ENCODE measurements around the gene AK8.
A peak's percentile ranks its signal among the peaks of the same experiment; 100 is the strongest.

Gene AK8

GRCh38 chr9:132710333-132710732, 167.8 kb downstream of the AK8 start:
- no peak for DNase-seq

- no peak for DNase-seq
Observed at GRCh38 chr9:132708769-132709430, 169.2 kb downstream of the AK8 start.

- no peak for DNase-seq
Observed at GRCh38 chr9:132708239-132708638, 169.8 kb downstream of the AK8 start.

- DNase-seq = no peak
Observed at GRCh38 chr9:132703336-132703735, 174.7 kb downstream of the AK8 start.

- DNase-seq = no peak
Observed at GRCh38 chr9:132702254-132702653, 175.8 kb downstream of the AK8 start.

GRCh38 chr9:132699956-132700355, 178.1 kb downstream of the AK8 start:
- DNase-seq = no peak

GRCh38 chr9:132698989-132699388, 179.1 kb downstream of the AK8 start:
- DNase-seq = no peak

GRCh38 chr9:132697230-132697629, 180.9 kb downstream of the AK8 start:
- DNase-seq = no peak

GRCh38 chr9:132694144-132694543, 183.9 kb downstream of the AK8 start:
- peak; percentile 46 for DNase-seq

- DNase-seq = no peak
Observed at GRCh38 chr9:132690696-132691095, 187.4 kb downstream of the AK8 start.

- DNase-seq = no peak
Observed at GRCh38 chr9:132683873-132684272, 194.2 kb downstream of the AK8 start.

GRCh38 chr9:132681561-132681960, 196.5 kb downstream of the AK8 start:
- no peak for DNase-seq

GRCh38 chr9:132679946-132680625, 198.0 kb downstream of the AK8 start:
- DNase-seq = no peak

GRCh38 chr9:132677976-132678375, 200.1 kb downstream of the AK8 start:
- no peak for DNase-seq

All from CD4-positive, alpha-beta T cell treated with Interleukin-4 for 4 hours (primary cell).